ENCODE data around the gene CUX1.
"Not testable (repeated sequence)": the region's sequence is repeated elsewhere in the genome, so short reads cannot be mapped to it uniquely, and the experiment has no call there.

CUX1 gene

GRCh38 chr7:101832205-101832631 is 14.8 kb downstream of the CUX1 start:
- Histone ChIP-seq H3K4me3 (ENCODE audit: insufficient read length, low read depth) (no peak overlapping the region), H3K9ac (ENCODE audit: insufficient read length, low read depth) (no peak overlapping the region), H3K27me3 (ENCODE audit: insufficient read depth, insufficient read length) (no peaks in the 10 kb centered on the region), H3K36me3 (ENCODE audit: insufficient read depth, insufficient read length, low read length) (peaks cover 4% of the 10 kb centered on the region), H3K4me1 (ENCODE audit: insufficient read depth, insufficient read length) (peaks cover 3% of the 10 kb centered on the region), H3K9me3 (ENCODE audit: insufficient read depth, low read length) (no peaks in the 10 kb centered on the region)
- TF ChIP-seq SUZ12 (IDR thresholded peaks at IDR 0.05; ENCODE audit: extremely low read depth, insufficient read depth, insufficient read length) (no peak), YY1 (IDR thresholded peaks at IDR 0.05; ENCODE audit: insufficient read depth, insufficient read length) (no peak), ZNF274 (IDR thresholded peaks at IDR 0.05; ENCODE audit: low read depth, low read length) (no peak)
- no peak for DNase-seq (ENCODE audit: low read depth, low spot score)

GRCh38 chr7:101832685-101833375 is 15.4 kb downstream of the CUX1 start:
- H3K9ac ChIP-seq (ENCODE audit: insufficient read length, low read depth) = no peak overlapping the region
- no peak overlapping the region for H3K4me3 ChIP-seq (ENCODE audit: insufficient read length, low read depth)
- no peaks in the 10 kb centered on the region for H3K9me3 ChIP-seq (ENCODE audit: insufficient read depth, low read length)
- H3K4me1 ChIP-seq (ENCODE audit: insufficient read depth, insufficient read length) = peaks cover 3% of the 10 kb centered on the region
- no peaks in the 10 kb centered on the region for H3K27me3 ChIP-seq (ENCODE audit: insufficient read depth, insufficient read length)
- DNase-seq (ENCODE audit: low read depth, low spot score) = no peak
- peaks cover 4% of the 10 kb centered on the region for H3K36me3 ChIP-seq (ENCODE audit: insufficient read depth, insufficient read length, low read length)
- TF ChIP-seq ZNF274 (IDR thresholded peaks at IDR 0.05; ENCODE audit: low read depth, low read length) (no peak), SUZ12 (IDR thresholded peaks at IDR 0.05; ENCODE audit: extremely low read depth, insufficient read depth, insufficient read length) (no peak), YY1 (IDR thresholded peaks at IDR 0.05; ENCODE audit: insufficient read depth, insufficient read length) (no peak)

- no peak overlapping the region for H3K9ac ChIP-seq (ENCODE audit: insufficient read length, low read depth)
- H3K27me3 ChIP-seq (ENCODE audit: insufficient read depth, insufficient read length) = no peaks in the 10 kb centered on the region
- DNase-seq (ENCODE audit: low read depth, low spot score) = no peak
- TF ChIP-seq SUZ12 (IDR thresholded peaks at IDR 0.05; ENCODE audit: extremely low read depth, insufficient read depth, insufficient read length) (no peak), ZNF274 (IDR thresholded peaks at IDR 0.05; ENCODE audit: low read depth, low read length) (no peak), YY1 (IDR thresholded peaks at IDR 0.05; ENCODE audit: insufficient read depth, insufficient read length) (no peak)
- H3K9me3 ChIP-seq (ENCODE audit: insufficient read depth, low read length) = no peaks in the 10 kb centered on the region
- peaks cover 4% of the 10 kb centered on the region for H3K36me3 ChIP-seq (ENCODE audit: insufficient read depth, insufficient read length, low read length)
- H3K4me1 ChIP-seq (ENCODE audit: insufficient read depth, insufficient read length) = peaks cover 3% of the 10 kb centered on the region
- no peak overlapping the region for H3K4me3 ChIP-seq (ENCODE audit: insufficient read length, low read depth)
These were observed 16.4 kb downstream of the CUX1 start for GRCh38 chr7:101833799-101834198.

DNA sequence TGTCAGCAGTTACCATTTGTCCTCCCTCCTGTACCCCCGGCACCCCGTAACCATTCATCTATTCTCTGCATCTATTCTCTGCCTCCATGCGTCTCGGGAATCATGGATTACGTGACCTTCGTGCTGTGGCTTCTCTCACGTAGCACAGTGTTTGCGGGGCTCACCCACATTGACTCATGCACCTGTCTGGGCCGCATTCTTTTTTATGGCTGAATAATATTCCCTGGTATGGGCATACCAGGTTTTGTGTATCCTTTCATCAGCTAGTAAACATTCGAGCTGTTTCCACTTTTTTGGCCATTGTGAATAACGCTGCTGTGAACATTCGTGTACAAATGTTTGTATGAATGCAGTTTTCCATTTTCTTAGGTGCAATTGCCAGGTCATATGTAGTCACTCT is 17.7 kb downstream of the CUX1 start:
- Histone ChIP-seq H3K9ac (ENCODE audit: insufficient read length, low read depth) (no peak overlapping the region), H3K4me1 (ENCODE audit: insufficient read depth, insufficient read length) (peaks cover 3% of the 10 kb centered on the region), H3K36me3 (ENCODE audit: insufficient read depth, insufficient read length, low read length) (peaks cover 4% of the 10 kb centered on the region), H3K9me3 (ENCODE audit: insufficient read depth, low read length) (no peaks in the 10 kb centered on the region), H3K27me3 (ENCODE audit: insufficient read depth, insufficient read length) (no peaks in the 10 kb centered on the region), H3K4me3 (ENCODE audit: insufficient read length, low read depth) (no peak overlapping the region)
- TF ChIP-seq SUZ12 (IDR thresholded peaks at IDR 0.05; ENCODE audit: extremely low read depth, insufficient read depth, insufficient read length) (no peak), YY1 (IDR thresholded peaks at IDR 0.05; ENCODE audit: insufficient read depth, insufficient read length) (no peak), ZNF274 (IDR thresholded peaks at IDR 0.05; ENCODE audit: low read depth, low read length) (no peak)
- DNase-seq (ENCODE audit: low read depth, low spot score) = no peak

- not testable (repeated sequence) for H3K4me1 ChIP-seq (ENCODE audit: insufficient read depth, insufficient read length); H3K4me3 ChIP-seq (ENCODE audit: insufficient read length, low read depth); H3K9me3 ChIP-seq (ENCODE audit: insufficient read depth, low read length); H3K36me3 ChIP-seq (ENCODE audit: insufficient read depth, insufficient read length, low read length); H3K9ac ChIP-seq (ENCODE audit: insufficient read length, low read depth); DNase-seq (ENCODE audit: low read depth, low spot score); H3K27me3 ChIP-seq (ENCODE audit: insufficient read depth, insufficient read length)
These were observed 20.0 kb downstream of the CUX1 start for GRCh38 chr7:101837433-101837832.

DNA sequence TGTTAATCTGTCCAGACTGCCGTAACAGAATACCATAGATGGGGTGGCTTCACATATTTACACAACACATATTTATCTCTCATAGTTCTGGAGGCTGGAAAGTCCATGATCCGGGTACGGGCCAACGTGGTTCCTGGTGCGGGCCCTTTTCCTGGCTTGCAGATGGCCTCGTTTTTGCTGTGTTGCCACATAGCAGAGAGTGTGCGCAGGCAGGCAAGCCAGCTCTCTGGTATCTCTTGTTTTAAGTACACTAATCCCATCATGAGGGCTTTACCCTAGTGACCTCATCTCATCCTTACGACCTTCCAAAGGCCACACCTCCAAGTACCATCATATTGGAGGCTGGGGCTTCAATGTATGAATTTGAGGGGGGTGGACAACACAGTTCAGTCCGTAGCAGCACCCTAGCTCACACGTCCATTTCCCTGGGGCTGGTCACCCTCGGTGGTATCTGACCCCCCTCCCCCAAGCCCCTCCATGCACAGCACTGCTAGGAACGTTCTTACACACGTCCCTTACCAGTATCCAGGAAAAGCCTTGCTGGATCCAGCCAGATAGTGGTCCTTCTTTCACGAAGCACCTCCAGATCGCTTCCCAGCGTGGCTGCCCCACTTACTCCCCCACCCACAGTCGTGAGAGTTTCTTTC is 21.5 kb downstream of the CUX1 start:
- Histone ChIP-seq H3K4me1 (ENCODE audit: insufficient read depth, insufficient read length) (no peaks in the 10 kb centered on the region), H3K9ac (ENCODE audit: insufficient read length, low read depth) (no peak overlapping the region), H3K36me3 (ENCODE audit: insufficient read depth, insufficient read length, low read length) (no peaks in the 10 kb centered on the region), H3K9me3 (ENCODE audit: insufficient read depth, low read length) (no peaks in the 10 kb centered on the region), H3K27me3 (ENCODE audit: insufficient read depth, insufficient read length) (no peaks in the 10 kb centered on the region), H3K4me3 (ENCODE audit: insufficient read length, low read depth) (no peak overlapping the region)
- TF ChIP-seq YY1 (IDR thresholded peaks at IDR 0.05; ENCODE audit: insufficient read depth, insufficient read length) = no peak
- no peak for TF ChIP-seq SUZ12 (IDR thresholded peaks at IDR 0.05; ENCODE audit: extremely low read depth, insufficient read depth, insufficient read length)
- no peak for TF ChIP-seq ZNF274 (IDR thresholded peaks at IDR 0.05; ENCODE audit: low read depth, low read length)
- no peak for DNase-seq (ENCODE audit: low read depth, low spot score)

GRCh38 chr7:101841328-101841727 is 23.9 kb downstream of the CUX1 start:
- no peaks in the 10 kb centered on the region for H3K27me3 ChIP-seq (ENCODE audit: insufficient read depth, insufficient read length)

More at GRCh38 chr7:101841328-101841727, 23.9 kb downstream of the CUX1 start:
- Histone ChIP-seq H3K4me3 (ENCODE audit: insufficient read length, low read depth) (no peak overlapping the region), H3K9me3 (ENCODE audit: insufficient read depth, low read length) (0 out of 2 replicates have a peak, but pooled peaks cover 2% of the 10 kb centered on the region), H3K4me1 (ENCODE audit: insufficient read depth, insufficient read length) (no peaks in the 10 kb centered on the region), H3K36me3 (ENCODE audit: insufficient read depth, insufficient read length, low read length) (no peaks in the 10 kb centered on the region), H3K9ac (ENCODE audit: insufficient read length, low read depth) (no peak overlapping the region)
- TF ChIP-seq SUZ12 (IDR thresholded peaks at IDR 0.05; ENCODE audit: extremely low read depth, insufficient read depth, insufficient read length) (no peak), ZNF274 (IDR thresholded peaks at IDR 0.05; ENCODE audit: low read depth, low read length) (no peak), YY1 (IDR thresholded peaks at IDR 0.05; ENCODE audit: insufficient read depth, insufficient read length) (no peak)
- DNase-seq (ENCODE audit: low read depth, low spot score) = no peak

Data from NT2/D1 (cell line).